HG03097 (cell line): Measurements from ENCODE around the gene FLNA.
"Not testable (repeated sequence)": the region's sequence is repeated elsewhere in the genome, so short reads cannot be mapped to it uniquely, and the experiment has no call there.

Experiments
- ATAC-seq: cut with Tn5 transposase; IDR thresholded peaks from one replicate; pipeline ENCODE4 v1.9.1; 2021; ENCODE audit not compliant: unreplicated experiment, low FRiP score

The FLNA gene

DNA sequence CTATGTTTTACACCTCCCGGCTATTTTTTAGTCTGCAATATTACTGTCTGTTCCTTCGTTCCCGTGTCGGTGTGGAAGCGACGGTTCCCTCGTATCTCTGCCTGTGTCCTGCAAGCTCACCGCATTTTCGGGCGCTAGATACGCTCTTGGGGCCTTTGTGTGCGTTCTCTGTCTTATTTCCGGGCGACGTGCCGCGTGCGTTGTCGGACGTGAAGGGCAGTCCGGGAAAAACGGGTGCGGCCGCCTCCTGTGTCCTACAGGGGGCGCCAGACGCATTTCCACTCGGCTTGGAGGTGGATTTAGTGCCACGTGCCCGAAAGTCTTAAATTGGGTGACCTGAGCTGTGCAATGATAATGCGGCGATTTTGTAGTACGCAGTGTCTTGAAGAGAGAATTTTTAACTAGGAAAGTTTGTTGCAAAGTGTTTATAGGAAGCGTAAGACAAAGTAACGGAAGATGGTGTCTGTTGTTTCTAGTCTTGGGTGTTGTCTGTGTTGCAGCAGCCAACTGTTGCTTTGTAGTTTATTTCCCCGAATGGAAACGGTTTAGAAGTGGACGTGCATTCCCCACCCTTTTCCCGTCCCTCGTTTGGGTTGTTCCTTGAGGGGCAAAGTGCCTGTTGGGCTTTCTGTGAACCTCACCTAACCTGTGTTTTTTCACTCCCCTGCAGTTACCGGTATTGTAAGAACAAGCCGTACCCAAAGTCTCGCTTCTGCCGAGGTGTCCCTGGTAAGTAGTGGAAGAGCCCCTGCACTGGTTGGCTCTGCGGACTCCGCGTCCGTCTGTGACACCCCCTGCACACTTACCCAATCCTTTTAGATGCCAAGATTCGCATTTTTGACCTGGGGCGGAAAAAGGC lies 24.5 kb upstream of the FLNA start:
- ATAC-seq, result no peak

DNA sequence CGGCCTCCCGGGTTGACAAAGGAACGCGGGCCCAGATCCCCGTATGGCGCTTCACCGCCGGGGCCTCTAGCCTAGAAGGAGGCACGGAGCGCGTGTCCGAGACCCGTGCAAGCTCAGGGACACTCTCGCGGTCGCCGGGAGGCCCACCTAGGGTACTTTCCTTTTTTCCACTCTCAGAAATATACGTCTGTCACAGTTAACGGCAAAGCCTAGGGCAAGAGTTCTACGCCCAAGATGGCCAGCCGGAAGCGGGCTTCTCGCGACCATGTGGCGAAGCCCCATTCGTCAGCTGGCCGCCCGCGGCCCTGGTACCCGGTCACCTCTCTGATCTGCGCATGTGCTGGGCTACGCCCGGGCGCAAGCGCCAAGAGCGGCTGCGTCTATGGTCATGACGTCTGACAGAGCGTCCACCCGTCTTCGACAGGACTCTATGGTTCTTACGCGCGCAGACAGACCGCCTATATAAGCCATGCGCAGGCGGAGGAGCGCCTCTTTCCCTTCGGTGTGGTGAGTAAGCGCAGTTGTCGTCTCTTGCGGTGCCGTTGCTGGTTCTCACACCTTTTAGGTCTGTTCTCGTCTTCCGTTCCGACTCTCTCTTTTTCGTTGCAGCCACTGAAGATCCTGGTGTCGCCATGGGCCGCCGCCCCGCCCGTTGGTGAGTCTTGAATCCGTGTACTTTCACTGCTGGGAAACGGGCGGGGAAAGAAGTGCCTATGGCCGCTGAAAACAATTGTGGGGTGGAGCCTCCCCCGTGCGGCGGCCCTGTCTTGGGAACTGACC lies 23.6 kb upstream of the FLNA start, which contains the start of gene RPL10:
Gene RPL10, plus strand, starts transcription at position 490 of the 780 bp plus-strand sequence. Its CDS starts 143 bp downstream, at position 633.
- ATAC-seq, result peak; percentile 80

DNA sequence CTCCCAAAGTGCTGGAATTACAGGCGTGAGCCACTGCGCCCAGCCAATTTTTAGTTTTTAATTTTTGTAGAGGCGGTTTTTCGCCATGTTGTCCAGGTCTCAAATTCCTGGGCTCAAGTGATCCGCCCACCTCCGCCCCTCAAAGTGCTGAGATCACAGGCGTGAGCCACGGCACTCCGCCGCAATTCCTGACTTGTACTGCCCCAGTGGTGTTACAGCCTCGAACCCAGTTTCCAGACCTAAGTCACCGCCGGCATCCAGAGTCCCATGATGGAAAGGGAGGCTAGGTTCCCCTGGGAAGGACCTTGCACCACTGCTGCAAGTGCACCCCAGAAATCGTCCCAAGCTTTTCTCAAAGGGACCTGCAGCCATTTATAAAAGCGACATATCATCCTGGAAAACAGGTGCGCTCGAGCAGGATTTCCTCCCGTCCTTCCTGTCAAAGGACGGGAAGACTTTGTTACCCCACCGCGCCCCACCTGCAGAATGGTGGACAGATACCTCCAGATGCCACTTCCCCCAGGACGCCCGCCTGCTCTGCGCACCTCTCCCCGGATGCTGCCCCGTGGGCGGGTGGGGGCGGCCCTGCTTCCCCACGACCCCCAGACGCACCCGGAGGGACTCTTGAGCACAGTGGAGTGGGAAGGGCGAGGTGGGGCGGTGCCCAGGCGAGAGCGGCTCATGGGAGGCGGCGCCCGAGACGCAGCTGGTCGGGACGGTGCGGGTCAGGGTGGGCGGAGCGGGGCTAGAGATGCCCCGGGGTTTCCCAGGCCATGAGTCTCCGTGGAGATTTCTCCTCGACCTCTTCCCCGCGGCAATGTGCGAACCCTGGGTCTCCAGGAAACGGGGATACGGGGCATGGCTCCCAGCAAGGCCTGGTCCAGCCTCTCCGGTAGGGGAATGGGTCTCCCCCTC lies 22.8 kb upstream of the FLNA start:
- ATAC-seq, result peak; percentile 37

DNA sequence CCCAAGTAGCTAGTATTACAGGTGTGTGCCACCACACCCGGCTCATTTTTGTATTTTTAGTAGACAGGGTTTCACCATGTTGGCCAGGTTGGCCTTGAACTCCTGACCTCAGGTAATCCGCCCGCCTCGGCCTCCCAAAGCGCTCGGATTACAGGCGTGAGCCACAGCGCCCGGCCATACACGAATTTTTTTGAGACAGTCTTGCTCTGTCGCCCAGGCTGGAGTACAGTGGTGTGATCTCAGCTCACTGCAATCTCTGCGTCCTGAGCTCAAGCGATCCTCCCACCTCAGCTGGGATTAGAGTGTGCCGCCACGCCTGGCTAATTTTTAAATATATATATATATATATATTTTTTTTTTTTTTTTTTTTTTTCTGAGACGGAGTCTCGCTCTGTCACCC lies 21.9 kb upstream of the FLNA start:
- not testable (repeated sequence) for ATAC-seq

DNA sequence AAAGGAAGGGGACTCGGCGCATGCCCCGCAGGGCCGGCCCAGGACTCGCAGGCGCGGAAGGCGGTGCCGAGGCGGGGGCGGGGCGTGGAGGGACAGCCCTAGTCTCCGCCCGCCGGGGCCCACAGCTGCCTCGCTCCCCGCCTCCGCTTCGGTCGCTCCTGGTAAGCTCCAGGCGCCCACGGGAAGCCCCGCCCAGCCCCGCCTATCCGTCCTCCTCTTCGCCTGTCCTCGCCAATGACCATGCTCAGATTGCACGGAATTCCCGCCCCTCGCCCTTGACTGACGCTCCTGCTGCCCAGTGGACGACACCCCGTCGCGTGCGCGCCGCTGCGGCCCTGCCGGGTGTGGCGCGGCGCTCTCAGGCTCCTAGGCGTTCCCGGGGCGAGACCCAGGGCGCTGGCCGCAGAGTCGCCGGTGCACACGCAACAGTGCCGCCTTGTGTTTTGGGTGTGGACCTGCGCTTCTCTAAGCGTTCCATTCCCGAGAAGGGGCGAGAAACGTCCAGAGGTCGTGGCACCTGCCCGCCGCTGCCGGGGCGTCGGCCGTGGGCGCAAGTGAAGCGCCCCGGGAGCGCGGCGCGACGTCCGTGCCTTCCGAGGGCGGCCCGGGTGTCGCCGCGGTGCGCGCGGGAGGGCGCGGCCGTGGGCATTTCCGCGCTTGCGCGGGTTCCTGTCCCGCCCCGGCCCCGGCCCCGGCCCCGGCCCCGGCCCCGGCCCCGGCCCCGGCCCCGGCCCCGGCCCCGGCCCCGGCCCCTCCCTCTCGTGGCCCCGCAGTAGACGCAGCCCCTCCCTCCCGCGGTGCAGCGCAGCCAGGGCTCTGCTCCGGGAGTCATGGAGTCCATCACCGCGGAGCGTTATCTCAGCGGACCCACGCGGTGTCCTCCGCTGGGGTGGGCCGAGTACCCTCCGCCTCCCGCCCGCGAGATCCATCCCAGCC lies 15.6 kb upstream of the FLNA start:
- ATAC-seq, result peak; percentile 62

DNA sequence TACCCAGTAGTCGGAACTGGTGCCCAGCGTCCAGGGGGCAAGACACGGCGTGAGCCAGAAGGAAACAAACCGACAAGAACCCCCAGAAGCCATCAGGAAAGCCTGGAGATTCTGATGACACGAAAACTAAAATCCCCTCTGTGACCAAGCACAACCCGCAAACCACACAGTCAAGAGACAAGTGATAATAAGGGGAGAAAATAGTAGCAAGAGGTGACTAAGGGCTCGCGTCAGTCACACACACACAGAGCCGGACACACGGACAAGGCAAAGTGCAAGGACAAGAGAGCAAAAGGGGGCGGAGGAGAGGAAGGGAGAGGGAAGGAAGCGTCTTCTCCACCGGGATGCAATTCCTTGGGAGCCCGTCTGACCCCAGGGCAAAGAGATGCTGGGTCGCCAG lies 14.2 kb upstream of the FLNA start:
- not testable (repeated sequence) for ATAC-seq

DNA sequence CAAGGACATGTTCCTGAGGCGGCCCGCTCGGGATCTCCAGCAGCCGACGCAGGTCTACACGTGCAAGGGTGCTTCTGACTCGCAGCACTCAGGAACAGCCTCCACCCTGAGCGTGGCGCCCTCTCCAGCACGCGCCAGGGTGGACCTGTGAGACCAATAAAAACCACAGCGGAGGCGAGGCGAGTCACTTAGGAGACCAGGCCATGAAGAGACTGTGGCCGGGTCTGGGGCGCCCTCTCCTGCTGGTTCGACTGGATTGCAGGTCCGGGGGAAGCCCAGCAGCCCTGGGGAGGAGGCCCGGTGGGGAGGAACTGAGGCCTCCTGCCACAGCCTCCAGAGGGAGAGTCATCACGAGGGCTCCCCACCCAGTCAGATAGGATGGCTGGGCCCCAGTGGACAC lies 13.7 kb upstream of the FLNA start:
- peak; percentile 33 for ATAC-seq

DNA sequence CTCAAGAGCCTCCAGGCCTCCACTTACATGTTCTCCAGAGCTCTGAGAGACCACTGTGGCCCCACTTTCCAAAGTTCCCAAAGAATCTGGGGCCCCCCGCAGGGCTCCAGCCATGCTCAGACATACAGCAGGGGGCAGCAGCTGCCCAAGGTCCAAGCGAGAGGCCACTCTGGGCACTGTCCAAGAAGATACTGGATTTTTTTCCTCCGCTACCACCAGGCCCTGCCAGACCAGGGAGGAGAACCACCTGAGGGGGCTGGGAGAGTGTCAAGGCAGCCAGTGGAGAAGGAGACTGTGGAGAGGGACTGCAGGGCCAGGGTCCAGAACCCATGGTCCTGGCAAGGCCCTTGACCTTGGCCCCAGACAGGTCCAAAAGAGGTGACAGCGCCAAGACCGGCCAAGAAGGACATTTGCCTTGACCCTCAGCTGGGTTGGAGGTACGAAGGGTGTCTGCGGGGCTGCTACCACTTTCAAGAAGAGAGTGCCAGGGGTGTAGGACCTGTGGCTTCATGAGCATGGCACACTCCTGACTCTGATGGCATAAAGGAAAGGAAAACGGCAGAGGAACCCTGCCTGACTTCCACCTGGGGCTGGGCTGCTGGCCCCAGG lies 10.0 kb upstream of the FLNA start:
- ATAC-seq, result no peak

DNA sequence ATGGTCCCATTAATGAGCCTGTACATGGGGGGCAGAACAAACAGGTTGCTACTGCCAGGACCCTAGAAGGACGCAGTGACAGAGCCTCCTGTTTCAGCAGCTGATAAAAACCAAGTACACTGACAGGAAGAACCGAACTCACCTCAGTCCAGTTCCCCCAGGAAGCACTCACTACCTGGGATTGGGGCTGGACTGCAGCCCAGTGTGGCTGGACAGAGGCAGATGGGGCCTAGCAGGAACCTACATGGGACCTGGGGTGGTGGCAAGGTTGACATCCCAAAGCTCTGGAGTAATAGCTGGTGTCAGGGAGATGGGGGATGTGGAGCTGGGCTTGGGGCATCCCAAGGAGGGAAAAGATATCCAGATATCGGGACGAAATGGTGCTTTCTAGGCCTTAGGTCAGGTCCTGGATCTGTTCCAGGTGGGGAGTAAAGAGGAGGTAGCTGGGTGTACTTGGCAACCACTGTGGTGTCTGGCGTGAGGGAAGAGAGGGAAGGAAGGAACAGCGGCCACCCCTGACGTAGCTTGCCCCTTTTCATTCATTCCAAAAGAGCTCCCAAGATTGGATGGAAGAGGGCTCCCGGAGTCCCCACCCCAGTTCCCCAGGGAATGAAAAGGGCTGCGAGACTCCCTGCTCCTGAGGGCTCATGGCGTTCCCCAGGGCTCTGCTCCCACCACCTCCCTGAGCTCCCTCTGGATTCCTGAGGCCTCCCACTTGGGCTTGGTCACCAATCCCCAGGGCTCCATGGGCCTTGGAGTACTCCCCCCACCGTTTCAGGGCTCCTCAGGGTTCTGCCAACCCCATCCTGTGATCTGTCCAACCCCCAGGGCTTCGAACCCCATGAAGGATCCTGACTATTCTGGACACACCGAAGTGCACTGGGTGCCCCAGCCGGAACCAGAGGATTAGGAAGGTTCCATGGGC lies 9.2 kb upstream of the FLNA start:
- ATAC-seq, result no peak

DNA sequence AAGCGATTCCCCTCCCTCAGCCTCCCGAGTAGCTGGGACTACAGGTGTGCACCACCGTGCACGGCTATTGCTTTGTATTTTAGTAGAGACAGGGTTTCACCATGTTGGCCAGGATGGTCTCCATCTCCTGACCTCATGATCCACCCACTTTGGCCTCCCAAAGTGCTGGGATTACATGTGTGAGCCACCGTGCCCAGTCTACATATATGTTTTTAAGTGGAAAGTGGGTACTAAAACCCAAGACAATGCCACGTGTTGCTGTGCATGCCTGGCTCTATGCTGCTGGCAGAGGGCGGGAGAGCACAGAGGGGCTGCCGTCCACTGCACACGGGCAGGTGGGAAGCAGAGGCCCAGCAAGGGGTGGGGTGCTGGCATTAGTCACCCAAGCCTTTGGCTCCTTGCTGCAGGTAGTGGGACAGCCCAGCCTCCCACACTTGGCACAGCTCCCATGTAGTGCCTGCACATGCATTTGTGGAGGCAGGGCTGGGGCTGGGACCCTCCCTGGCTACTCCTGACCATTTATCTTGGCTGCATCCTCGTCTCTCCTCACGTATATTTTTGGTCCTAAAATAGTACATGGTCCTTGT lies 8.1 kb upstream of the FLNA start:
- no peak for ATAC-seq

DNA sequence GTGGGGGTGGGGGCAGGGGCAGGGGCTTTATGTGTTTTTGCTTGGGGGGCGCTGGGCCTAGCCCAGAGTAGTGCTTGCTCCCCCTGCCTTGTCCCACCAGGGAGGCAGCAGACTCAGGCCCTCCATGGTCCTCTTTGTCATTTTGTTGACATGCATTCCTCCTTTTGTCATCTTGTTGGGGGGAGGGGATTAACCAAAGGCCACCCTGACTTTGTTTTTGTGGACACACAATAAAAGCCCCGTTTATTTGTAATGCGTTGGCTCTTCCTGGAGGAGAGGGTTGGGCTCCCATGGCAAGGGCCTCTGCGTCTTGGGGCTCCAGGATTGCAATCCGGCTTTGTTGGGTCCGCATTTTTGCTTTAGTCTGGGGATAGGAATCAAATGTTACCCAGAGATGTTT lies 6.8 kb upstream of the FLNA start:
- no peak for ATAC-seq

DNA sequence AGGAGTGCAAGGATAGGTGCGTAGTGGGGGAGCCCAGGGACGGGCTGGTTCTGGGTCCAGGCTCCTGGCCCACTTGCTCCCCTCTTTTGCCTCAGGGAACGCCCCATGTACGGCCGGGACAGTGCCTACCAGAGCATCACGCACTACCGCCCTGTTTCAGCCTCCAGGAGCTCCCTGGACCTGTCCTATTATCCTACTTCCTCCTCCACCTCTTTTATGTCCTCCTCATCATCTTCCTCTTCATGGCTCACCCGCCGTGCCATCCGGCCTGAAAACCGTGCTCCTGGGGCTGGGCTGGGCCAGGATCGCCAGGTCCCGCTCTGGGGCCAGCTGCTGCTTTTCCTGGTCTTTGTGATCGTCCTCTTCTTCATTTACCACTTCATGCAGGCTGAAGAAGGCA lies 6.4 kb upstream of the FLNA start:
- ATAC-seq, result no peak

DNA sequence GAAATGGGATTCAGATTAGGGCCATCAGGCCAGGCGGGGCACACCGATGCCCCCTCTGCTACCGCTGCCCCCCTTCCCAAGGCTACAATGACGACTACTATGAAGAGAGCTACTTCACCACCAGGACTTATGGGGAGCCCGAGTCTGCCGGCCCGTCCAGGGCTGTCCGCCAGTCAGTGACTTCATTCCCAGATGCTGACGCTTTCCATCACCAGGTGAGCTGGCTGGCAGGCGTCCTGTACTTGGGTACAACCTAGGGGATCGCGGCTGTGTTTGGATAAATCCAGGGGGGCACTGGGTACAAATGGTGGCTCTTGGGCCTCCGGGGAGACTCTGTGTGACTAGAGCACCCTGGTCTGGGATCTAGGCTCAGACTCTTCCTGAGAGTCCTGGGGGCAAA lies 5.7 kb upstream of the FLNA start:
- ATAC-seq, result no peak

DNA sequence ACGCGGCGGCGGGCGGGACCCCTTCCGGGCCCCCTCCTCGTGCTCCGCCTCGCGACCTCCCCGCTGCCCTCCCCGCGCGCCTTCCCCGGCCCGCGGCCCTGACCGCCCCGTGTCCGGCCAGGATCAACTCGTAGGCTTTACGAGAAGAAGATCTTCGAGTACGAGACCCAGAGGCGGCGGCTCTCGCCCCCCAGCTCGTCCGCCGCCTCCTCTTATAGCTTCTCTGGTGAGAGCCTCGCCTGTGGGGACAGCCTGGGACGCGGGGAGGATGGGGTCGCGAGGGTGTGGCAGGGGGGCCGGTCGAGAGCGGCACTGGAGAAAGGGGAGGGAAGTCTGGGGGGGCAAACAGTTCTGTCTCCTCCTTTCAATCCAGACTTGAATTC lies 5.1 kb upstream of the FLNA start:
- no peak for ATAC-seq

DNA sequence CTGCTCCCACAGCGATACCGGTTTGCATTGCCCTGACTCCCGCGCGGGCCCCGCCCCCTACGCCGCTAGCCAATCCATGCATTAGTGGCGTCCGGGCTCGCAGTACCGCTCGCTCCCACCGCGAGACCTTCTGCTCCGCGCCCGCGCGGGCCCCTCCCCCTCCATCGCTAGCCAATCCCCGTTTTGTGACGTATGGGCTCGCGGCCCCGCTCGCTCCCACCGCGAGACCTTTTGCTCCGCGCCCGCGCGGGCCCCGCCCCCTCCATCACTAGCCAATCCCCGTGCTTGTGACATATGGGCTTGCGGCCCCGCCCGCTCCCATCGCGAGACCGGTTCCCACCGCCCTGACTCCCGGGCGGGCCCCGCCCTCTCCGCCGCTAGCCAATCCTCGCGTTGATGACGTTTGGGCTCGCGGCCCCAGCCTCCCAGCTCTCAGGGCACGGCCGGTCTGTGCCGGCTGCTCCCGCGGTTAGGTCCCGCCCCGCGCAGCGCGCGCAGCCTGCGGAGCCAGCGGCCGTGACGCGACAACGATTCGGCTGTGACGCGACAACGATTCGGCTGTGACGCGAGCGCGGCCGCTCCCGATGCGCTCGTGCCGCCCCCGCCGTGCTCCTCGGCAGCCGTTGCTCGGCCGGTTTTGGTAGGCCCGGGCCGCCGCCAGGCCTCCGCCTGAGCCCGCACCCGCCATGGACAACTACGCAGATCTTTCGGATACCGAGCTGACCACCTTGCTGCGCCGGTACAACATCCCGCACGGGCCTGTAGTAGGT lies 4.5 kb upstream of the FLNA start, which contains the start of gene EMD:
Gene EMD, plus strand, starts transcription at position 497 of the 770 bp plus-strand sequence. Its CDS starts 190 bp downstream, at position 687.
- peak; percentile 76 for ATAC-seq

DNA sequence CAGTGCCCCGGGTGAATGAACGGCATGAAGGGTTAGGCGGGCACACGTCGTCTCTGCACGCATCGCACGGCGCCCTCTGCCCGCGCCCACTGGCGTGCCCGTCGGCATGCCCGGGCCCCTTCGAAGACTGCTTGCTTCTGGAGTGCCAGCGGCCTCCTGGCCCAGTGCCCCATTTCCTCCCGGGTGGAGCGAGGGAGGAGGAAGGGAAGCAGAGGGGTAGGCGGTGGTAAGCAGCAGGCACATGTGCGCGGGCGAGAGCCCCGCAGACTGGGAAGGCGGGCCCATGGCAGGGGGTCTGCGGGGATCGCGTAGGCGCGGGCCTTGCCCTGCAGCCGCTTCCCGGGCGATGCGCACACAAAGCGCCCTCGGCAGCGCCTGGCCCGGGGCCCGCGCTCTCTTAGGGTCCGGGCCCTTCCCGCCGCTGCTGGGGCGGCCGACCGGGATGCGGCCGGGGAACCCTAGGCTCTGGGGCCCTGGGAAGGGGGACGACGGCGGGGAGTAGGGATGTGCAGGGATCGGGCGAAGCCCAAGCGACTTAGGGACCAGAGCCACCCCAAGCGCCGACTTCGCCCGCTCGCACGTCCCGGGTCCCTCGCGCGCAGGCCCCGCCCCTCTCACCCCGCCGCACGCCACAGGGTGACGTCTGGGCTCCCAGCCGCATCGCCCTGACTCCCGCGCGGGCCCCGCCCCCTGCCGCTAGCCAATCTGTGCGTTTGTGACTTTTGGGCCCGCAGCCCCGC lies 3.8 kb upstream of the FLNA start:
- peak; percentile 0 for ATAC-seq
